ENCODE measurements around the gene LYPLA2.
A peak's percentile ranks its signal among the peaks of the same experiment; 100 is the strongest.

Gene LYPLA2

GRCh38 chr1:23790696-23791515 lies at the start of gene LYPLA2:
Gene LYPLA2, plus strand, starts transcription at chr1:23791145. Its CDS starts 1,538 bp downstream, at chr1:23792683.
- DNase-seq = peak; percentile 89

- DNase-seq = no peak
These were observed 49.3 kb upstream of the LYPLA2 start for GRCh38 chr1:23741609-23742008.

GRCh38 chr1:23742670-23743286 lies 48.2 kb upstream of the LYPLA2 start:
- DNase-seq = peak; percentile 32

GRCh38 chr1:23743287-23744152 lies 47.4 kb upstream of the LYPLA2 start, which contains the start of gene ELOA:
Gene ELOA, plus strand, starts transcription at chr1:23743471. Its CDS starts 33 bp downstream, at chr1:23743504.
- DNase-seq = peak; percentile 74

GRCh38 chr1:23745515-23745914 lies 45.4 kb upstream of the LYPLA2 start:
- DNase-seq = no peak

GRCh38 chr1:23748016-23748415 lies 42.9 kb upstream of the LYPLA2 start:
- no peak for DNase-seq

- peak; percentile 41 for DNase-seq
These were observed 39.7 kb upstream of the LYPLA2 start for GRCh38 chr1:23751050-23751814.

- no peak for DNase-seq
These were observed 39.1 kb upstream of the LYPLA2 start for GRCh38 chr1:23751815-23752200.

GRCh38 chr1:23752909-23753308 lies 38.0 kb upstream of the LYPLA2 start:
- DNase-seq = no peak

GRCh38 chr1:23756676-23757075 lies 34.3 kb upstream of the LYPLA2 start:
- DNase-seq = no peak

GRCh38 chr1:23757812-23758211 lies 33.1 kb upstream of the LYPLA2 start:
- no peak for DNase-seq

- DNase-seq = no peak
These were observed 31.7 kb upstream of the LYPLA2 start for GRCh38 chr1:23759277-23759676.

- no peak for DNase-seq
These were observed 27.8 kb upstream of the LYPLA2 start for GRCh38 chr1:23763041-23763577.

GRCh38 chr1:23768733-23769132 lies 22.2 kb upstream of the LYPLA2 start:
- no peak for DNase-seq

GRCh38 chr1:23772049-23772853 lies 18.7 kb upstream of the LYPLA2 start:
- peak; percentile 86 for DNase-seq

- no peak for DNase-seq
These were observed 18.1 kb upstream of the LYPLA2 start for GRCh38 chr1:23772854-23773242.

GRCh38 chr1:23774174-23774880 lies 16.6 kb upstream of the LYPLA2 start:
- no peak for DNase-seq

- no peak for DNase-seq
These were observed 14.7 kb upstream of the LYPLA2 start for GRCh38 chr1:23776217-23776616.

GRCh38 chr1:23777979-23778814 lies 12.7 kb upstream of the LYPLA2 start, which contains the start of gene PITHD1:
Gene PITHD1, plus strand, starts transcription at chr1:23778418. Its CDS starts 98 bp downstream, at chr1:23778516.
- DNase-seq = peak; percentile 85
